HEK293 (cell line): ENCODE data around the gene RHBDF1.

Experiments
- CTCF ChIP-seq: fragments of 450-650 bp; formaldehyde crosslinking; IDR thresholded peaks from 2 replicates; pipeline ENCODE4 v1.5.1; 2016; ENCODE audit warnings: missing biosample characterization, missing genetic modification characterization
- KLF16 ChIP-seq: fragments of 450-650 bp; formaldehyde crosslinking; IDR thresholded peaks from 2 replicates; pipeline ENCODE4 v1.5.1; 2017; ENCODE audit warnings: missing biosample characterization, missing genetic modification characterization
- PRDM1 ChIP-seq: fragments of 450-650 bp; formaldehyde crosslinking; IDR thresholded peaks from 2 replicates; pipeline ENCODE4; 2016; ENCODE audit warnings: missing biosample characterization, missing genetic modification characterization
- PRDM6 ChIP-seq: fragments of 450-650 bp; formaldehyde crosslinking; IDR thresholded peaks from 2 replicates; pipeline ENCODE4 v1.5.1; 2017; ENCODE audit warnings: missing biosample characterization, missing genetic modification characterization
- TRIM28 ChIP-seq: IDR thresholded peaks from 2 replicates; pipeline ENCODE4 v1.6.1; 2011; ENCODE audit warnings: low read length, control low read depth, borderline replicate concordance
- ZBTB1 ChIP-seq: fragments of 450-650 bp; formaldehyde crosslinking; IDR thresholded peaks from 2 replicates; pipeline ENCODE4 v1.5.1; 2016; ENCODE audit warnings: missing biosample characterization, missing genetic modification characterization
- ZBTB6 ChIP-seq: fragments of 450-650 bp; formaldehyde crosslinking; IDR thresholded peaks from 2 replicates; pipeline ENCODE4 v1.5.1; 2017; ENCODE audit warnings: missing biosample characterization, missing genetic modification characterization
- ZBTB7A ChIP-seq: fragments of 450-650 bp; formaldehyde crosslinking; IDR thresholded peaks from 2 replicates; pipeline ENCODE4 v1.5.1; 2016; ENCODE audit warnings: low read depth, missing biosample characterization, missing genetic modification characterization
- ZNF16 ChIP-seq: fragments of 450-650 bp; formaldehyde crosslinking; IDR thresholded peaks from 2 replicates; pipeline ENCODE4 v1.5.1; 2016; ENCODE audit warnings: low read depth, missing biosample characterization, missing genetic modification characterization
- ZNF514 ChIP-seq: fragments of 450-650 bp; formaldehyde crosslinking; IDR thresholded peaks from 2 replicates; pipeline ENCODE4 v1.5.1; 2016; ENCODE audit warnings: missing biosample characterization, missing genetic modification characterization

GRCh38 chr16:78444-79150, 6.2 kb upstream of the RHBDF1 start:
- no peak for TF ChIP-seq ZBTB6 (tag by site-specific recombination)
- no peak for TF ChIP-seq CTCF
- TF ChIP-seq PRDM6 (tag by site-specific recombination) = no peak
- no peak for TF ChIP-seq ZNF16 (tag by site-specific recombination)
- TF ChIP-seq PRDM1 (tag by site-specific recombination) = no peak
- no peak for TF ChIP-seq ZBTB7A (tag by site-specific recombination)
- no peak for TF ChIP-seq TRIM28
- TF ChIP-seq ZNF514 = no peak
- no peak for TF ChIP-seq ZBTB1
- TF ChIP-seq KLF16 = no peak
